Esophagus squamous epithelium (tissue), 4 donors: ENCODE results near the gene DCUN1D4.

Experiments
- CTCF ChIP-seq, 6 experiments: fragments of 450-650 bp in 4 of 6; fragments of 200-600 bp in 2 of 6; sonication (generic) in 2 of 6; IDR thresholded peaks; one replicate each; pipeline ENCODE4 v1.5.1; 2016 to 2019; ENCODE audit warnings: antibody characterized with exemption in 6 of 6, mild to moderate bottlenecking in 4 of 6, moderate library complexity in 4 of 6
- POLR2A ChIP-seq, 4 donors: fragments of 450-650 bp; IDR thresholded peaks; one replicate each; pipeline ENCODE4 v1.6.1; 2017; ENCODE audit warnings: antibody characterized with exemption in 4 of 4, mild to moderate bottlenecking in 4 of 4, moderate library complexity in 3 of 4

GRCh38 chr4:51853027-51853682, 10.2 kb downstream of the DCUN1D4 start:
- TF ChIP-seq CTCF (IDR thresholded peaks at IDR 0.05) = no peak
- TF ChIP-seq POLR2A (IDR thresholded peaks at IDR 0.05) = no peak
